OCI-M1 (cell line): ENCODE results near the gene IFNL3.
"Not testable (repeated sequence)": the region's sequence is repeated elsewhere in the genome, so short reads cannot be mapped to it uniquely, and the experiment has no call there.

Experiments
- DNase-seq: peaks from one replicate; lab custom pipeline; 2025; lab: John Stamatoyannopoulos, UW

Gene IFNL3

DNA sequence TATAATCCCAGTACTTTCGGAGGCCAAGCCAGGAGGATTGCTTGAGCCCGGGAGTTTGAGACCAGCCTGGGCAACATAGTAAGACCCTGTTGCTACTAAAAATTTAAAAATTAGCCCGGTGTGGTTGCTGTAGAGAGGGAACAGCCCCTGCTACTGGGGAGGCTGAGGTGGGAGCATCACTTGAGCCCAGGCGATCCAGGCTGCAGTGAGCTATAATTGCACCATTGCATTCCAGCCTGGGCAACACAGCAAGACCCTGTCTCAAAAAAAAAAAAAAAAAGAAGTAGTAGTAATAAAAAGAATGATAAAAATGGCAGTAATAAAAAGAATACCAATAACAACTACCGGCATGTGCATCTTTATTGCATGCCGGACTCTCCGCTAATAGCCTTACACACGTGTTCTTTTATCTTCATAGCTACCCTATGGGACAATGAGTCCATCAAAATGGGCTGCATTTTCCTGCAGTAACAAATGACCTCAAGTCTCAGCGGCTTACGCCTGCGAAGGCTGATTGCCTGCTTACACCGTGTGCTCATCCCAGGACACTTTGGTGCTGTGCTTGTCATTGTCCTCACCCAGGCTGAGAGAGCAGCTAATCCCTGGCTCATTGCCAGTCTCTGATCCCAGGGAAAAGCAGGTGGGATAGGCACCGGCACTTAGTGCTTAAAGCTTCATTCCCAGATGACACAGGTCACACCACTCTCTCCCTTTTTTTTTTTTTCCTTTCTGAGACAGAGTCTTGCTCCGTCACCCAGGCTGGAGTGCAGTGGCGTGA is 26.4 kb downstream of the IFNL3 start:
- DNase-seq: no peak

DNA sequence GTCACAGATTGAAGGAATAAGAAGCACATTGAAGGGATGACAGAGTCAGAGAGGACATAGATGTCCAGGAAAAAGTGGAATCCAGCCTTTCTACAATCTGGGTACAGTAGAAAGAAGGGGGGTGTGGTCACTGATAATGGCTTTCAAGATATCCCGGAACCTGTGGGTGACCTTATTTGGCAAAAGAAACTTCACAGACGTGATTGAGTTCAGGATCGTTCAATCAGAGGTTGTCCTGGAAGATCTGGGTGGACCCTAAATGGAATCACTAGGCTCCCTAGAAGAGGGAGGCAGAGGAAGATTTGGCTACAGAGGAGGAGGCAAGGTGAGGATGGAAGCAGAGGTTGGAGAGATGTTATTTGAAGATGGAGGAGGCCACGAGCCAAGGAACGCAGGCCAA is 27.7 kb downstream of the IFNL3 start:
- DNase-seq: no peak

DNA sequence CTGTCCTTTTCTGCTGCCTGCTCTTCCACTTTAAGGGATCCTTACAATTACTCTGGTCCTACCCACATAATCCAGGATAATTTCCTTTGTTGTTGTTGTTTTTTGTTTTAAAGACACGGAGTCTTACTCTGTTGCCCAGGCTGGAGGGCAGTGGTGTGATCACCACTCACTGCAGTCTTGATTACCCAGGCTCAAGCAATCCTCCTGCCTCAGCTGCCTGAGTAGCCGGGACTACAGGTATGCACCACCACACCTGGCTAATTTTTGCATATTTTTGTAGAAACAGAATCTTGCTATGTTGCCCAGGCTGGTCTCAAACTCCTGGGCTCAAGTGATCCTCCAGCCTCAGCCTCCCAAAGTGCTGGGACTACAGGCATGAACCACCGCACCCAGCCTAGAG is 29.5 kb downstream of the IFNL3 start:
- DNase-seq: not testable (repeated sequence)

DNA sequence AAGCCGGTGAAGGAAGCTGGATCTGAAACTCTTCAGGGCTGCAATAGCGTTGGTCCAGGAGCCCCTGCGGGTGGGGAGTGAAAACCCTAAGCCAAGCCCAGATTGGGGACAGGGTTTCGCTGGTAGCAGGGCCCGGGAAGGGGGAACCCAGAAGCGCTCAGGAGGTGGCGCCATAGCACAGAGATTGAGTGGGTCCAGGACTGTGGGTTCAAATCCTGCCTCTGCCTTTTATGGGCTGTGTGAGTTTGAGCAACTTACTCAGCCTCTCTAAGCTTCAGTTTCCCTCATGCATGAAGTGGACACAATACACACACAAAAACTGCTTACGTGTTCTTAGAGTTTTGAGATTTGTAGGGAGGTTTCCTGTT is 32.4 kb downstream of the IFNL3 start:
- peak; percentile 78 for DNase-seq

DNA sequence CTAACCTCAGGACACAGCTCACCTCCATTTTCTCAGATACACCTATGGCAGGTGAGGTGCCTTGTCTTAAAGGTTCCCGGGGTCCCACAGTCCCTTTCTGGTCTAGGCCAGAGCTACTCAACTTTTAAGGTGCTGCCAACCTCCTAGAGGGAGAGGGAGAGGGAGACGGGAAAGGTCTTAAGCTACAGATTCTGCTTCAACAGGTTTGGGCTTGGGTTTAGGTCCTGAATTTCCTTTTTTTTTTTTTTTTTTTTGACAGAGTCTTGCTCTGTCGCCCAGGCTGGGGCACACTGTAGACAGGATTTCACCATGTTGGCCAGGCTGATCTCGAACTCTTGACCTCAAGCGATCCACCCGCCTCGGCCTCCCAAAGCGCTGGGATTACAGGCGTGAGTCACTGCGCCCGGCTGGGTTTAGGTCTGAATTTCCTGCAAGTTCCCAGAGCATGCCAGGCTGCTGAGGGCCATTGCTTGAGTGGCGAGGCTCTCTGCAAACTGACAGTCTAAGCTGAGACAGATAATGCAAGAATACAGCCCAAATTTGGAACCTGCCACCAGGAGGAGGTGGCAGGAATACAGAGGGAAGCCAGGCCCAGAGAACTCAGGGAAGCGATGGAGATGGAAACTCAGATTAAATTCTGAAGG is 33.0 kb downstream of the IFNL3 start:
- DNase-seq: no peak

DNA sequence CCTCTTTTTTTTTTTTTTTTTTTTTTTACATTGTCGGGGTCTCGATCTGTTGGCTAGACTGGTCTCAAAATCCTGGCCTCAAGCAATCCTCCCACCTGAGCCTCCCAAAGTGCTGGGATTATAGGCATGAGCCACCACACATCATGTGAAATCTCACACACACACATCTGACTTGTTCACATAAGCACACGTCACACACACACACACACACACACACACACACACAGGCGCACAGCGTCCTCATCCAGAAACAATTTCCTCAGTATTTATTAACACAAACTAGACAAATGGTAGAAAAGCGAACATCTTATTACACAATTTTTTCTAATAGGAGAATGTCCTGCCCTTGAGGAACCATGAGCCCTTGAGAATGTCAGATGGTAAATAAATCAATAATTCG is 35.6 kb downstream of the IFNL3 start:
- DNase-seq: no peak

DNA sequence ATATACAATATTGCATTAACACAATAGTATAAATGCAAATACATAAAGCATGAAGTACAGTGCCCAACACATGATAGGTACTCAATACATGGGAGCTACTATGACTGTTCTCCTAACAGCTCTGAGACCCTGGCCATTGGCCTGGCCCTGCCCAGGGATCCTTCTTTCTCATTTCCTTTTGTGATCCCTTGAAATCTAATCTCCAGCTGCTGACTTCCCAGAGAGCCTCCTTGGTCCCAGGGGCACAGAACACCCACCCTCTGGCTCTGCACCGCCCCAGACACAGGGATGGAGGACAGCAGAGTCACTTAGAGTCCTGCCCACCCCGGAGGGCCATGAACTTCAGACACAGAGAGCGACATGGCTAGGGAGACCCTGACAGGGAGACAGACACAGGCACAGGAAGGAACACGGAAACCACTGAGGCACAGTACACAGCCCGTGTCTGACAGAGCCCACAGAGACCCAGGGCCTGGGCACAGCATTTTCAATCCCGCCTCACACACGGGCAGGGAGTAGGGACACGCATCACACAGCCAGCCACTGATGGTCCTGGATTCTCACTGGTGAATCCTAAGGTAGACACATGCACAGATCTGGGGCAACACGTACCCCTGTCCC is 36.5 kb downstream of the IFNL3 start:
- DNase-seq: no peak

DNA sequence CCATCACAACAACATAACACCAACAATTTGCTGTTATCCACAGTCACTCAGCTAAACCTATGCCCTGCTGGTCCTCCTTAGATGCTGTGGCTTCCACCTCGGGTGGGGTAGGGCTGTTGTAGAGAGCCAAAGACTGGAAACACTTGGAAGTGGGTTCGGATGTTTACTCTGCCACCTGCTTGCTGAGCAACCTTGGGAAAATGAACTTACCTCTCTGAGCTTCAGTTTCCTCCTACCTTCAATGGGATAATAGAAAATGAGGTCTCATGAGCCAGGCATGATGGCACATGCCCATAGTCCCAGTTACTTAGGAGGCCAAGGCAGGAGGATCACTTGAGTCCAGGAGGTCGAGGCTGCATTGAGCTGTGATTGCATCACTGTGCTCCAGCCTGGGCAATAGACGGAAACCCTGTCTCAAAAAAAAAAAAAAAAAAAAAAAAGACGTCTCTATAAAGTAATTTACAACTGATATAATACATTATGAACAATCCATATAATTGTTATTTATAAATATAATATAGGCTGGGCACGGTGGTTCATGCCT is 37.4 kb downstream of the IFNL3 start:
- DNase-seq: no peak

DNA sequence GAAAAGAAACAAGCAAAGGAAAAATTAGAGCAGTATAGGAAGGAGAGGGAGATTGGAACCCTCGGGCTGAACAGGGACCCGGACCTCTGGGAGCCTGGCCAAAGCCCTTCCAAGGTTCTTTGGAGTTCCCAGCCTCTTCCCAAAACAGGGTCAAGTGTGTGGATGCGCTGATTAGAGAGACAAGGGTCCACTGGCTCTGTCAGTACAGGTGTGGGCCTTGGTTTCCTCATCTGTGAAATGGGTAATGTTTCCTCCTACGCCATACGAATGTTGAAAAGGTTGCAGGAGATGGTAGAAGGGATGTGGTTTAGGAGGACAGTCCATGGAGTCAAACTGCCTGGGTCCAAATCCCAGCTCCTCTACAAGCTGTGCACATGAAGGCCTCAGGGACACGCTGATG is 38.7 kb downstream of the IFNL3 start:
- DNase-seq: no peak

DNA sequence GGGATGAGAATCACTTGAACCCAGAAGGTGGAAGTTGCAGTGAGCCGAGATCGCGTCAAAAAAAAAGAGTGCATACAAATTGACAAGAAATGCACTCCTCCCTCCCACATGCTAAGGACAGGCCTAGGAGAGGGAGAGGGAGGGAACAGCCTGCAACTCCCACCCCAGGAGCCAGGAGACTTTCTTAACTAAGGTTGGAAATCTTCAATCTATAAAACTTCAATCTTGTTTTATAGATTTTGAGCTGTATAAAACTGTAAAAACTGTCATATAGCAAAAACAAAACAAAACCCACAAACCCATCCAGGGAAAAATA is 39.4 kb downstream of the IFNL3 start:
- DNase-seq: peak; percentile 50

DNA sequence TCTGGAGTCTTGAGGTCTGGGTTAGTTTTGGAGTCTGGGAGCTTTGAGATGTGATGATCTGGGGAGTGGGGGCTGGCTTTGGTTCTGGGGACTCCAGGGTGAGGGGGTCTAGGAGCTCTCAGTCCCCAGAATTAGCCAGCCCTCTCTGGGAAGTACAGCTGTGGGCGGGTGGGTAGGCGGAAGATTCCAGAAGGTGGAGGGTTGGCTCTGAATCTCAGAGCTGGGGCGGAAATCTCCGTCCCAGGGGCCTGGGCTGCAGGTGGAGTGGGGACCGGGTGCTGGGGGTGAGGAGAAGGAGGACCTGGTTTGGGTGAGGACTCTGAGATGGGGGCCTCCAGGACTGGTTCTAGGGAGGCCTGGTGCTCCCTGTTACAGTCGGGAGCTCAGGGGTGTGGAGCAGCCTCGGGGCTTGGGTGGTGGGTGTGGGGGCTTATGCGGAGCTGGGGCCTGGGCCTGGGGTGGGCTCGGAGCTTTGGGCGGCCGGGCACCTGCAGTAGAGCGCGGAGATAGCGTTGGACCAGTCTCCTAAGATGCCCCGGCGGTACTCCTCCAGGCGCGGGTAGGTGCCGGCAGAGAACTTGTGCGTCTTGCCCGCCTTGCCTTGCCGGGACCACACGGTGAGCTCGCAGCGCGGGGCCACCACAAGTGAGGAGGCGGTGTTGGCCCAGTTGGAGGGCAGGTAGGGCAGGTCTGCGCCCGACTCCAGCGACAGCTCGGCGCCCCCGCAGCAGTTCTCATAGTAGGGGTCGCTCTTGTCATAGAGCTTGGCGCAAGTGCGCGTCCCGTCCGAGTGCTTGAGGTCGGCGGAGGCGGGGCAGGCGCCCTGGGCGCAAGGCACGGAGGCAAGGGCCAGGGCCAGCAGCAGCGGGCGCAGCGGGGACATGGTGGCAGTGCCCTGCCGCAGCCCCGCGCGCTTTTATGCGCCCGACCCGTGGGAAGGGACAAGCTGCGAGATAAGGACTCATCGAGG is 41.1 kb downstream of the IFNL3 start, which contains the start of gene SYCN:
Gene SYCN (minus strand): TSS at position 892 of the 970 bp plus-strand sequence. CDS start 9 bp downstream, at position 883.
- DNase-seq: no peak

DNA sequence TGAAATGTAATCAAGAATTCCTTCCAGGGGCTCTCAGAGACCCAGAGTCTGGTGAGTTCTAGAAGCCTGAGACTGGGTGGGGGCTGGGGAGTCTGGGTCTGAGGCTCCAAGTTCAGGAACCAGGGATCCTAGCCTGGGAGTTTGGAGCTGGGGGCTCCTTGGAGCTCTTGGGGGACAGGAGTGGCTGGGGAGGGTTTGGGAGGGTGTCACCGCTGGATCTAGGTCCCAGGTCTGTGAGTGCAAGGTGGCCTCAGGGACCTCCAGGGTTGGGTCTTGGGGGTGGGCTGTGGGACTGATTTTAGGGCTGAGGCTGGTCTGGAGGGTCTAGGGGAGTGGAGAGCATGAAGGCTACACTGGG is 41.8 kb downstream of the IFNL3 start:
- no peak for DNase-seq

DNA sequence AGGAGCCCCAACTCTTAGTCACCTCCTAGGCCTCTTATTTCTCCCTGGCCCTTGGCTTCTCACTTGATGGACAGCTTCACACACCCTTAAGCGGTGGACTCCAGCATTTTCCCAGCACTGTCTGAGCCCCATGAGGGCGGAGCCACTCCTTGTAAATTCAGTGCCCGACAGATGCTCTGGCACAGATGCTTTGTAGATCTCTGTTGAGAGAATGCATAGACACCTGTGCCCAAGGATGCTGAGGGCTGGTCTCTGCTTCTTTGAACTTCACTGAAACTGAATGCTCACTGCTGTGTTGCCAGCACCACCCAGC is 44.0 kb downstream of the IFNL3 start:
- DNase-seq: no peak

DNA sequence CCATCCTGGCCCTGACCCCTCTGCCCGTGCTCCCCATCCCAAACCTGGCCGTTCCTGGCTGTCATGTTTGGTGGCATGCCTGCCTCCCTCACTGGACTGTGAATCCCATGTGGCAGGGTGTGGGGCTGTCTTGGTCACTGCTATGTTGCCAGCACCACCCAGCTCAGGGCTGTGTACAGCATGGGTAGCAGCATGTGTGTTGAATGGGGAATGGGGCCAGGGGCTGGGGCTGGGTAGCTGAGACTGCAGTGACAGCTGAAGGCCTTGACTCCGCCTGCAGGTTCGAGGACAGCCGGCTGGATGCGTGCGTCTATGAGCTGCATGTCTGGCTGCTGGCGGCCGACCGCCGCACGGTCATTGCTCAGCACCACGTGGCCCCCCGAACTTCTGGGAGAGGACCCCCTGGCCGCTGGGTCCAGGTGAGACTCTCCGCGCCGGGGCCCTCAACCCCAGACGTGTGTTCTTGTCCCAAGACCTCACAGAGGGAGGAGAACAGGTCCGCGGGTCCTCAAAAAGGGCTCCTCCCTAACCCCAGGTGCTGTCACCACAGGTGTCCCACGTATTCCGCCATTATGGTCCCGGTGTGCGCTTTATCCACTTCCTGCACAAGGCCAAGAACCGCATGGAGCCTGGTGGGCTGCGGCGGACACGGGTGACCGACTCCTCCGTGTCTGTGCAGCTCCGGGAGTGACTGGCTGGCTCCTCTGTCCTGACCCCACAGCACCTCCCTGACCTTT is 44.6 kb downstream of the IFNL3 start:
- no peak for DNase-seq

DNA sequence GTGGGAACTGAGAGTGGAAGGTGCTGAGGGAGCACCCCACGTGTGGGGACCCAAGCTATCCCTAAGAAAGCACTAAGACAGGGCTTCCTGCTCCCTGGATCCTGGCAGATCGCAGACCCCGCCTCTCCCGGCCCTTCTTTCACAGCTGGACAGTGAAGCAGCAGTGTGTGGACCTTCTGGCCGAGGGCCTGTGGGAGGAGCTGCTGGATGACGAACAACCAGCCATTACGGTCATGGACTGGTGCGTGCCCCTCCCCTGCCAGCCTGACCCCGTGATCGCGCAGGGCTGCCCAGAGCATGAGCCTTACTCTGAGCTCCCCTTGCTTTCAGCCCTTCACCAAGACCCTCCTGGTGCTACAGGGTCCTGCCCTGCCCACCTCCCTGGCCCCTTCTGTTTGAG is 45.8 kb downstream of the IFNL3 start:
- DNase-seq: peak; percentile 51

DNA sequence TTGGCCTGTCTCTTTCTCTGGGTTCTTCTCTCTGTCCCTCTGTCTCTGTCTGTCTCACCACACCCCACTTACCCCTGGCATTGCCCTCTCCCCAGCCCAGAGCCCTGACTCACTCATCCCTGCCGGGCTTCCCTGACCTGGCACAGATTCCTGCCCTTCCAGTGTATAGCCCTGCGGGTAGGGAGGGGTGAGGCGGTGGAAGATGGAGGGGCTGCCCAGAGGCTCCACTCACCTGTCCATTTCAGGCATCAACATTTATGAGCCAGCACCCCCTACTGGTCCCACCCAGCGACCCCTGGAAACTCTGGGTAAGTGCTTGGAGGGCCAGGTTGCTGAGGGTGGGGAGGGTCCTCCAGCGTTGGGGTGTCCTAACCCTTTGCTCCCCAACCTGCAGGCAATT is 47.0 kb downstream of the IFNL3 start:
- no peak for DNase-seq

DNA sequence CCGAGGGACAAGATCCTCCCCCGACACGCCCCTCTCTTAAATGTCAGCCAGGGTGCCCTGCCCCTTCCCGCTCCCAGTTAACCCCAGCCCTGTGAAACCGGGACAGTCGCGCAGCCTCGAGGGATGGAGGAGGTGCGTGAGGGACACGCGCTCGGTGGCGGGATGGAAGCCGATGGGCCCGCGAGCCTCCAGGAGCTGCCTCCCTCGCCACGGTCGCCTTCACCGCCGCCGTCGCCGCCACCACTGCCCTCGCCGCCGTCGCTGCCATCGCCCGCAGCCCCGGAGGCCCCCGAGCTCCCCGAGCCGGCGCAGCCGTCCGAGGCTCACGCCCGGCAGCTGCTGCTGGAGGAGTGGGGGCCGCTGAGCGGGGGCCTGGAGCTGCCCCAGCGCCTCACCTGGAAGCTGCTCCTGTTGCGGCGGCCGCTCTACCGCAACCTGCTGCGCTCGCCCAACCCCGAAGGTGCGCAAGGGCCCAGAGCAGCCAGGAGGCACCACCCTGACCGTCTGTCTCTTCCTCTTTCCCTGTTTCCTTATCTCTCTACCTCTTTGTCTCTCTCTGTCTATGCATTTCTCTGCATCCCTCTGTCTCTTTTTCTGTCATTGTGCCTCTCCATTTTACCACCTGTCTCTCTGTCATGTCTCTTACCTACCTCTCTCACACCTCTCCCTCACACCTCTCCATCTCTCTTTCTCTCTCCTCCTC is 47.8 kb downstream of the IFNL3 start, which contains the start of gene NCCRP1:
Gene NCCRP1 (plus strand): TSS at position 105 of the 703 bp plus-strand sequence. CDS start 19 bp downstream, at position 124.
- DNase-seq: no peak

DNA sequence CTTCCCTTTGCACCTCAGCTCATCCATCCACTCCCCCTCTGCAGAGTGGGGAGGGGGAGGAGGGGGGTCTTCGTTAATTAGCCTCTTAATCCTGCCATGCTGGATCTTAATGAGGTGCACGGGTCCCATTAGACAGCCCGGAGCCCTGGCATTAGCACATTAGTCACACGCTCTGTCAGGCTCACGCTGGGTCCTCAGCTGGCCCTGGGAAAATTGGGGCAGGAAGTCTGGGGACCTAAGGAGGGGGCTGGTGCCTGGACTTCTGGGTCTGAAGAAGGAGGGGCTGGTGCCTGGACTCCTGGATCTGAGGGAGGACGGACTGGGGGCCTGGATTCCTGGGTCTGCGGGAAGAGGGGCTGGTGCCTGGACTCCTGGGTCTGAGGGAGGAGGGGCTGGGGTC is 48.5 kb downstream of the IFNL3 start:
- no peak for DNase-seq

DNA sequence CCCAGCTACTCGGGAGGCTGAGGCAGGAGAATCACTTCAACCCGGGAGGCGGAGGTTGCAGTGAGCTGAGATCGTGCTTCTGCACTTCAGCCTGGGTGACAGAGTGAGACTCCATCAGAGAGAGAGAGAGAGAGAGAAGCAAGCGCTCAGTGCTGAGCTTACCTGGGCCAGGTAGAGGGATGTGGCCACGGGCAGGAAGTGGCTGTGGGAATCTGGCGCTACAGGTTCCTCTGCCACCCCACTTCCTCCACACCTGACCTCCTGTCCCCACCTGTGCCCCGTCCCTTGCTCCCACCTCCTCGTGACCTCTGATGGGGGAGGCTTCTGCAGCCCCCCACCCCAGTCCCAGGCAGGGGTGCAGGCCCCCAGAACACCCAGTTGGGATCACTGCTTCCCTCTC is 49.1 kb downstream of the IFNL3 start:
- DNase-seq: no peak

DNA sequence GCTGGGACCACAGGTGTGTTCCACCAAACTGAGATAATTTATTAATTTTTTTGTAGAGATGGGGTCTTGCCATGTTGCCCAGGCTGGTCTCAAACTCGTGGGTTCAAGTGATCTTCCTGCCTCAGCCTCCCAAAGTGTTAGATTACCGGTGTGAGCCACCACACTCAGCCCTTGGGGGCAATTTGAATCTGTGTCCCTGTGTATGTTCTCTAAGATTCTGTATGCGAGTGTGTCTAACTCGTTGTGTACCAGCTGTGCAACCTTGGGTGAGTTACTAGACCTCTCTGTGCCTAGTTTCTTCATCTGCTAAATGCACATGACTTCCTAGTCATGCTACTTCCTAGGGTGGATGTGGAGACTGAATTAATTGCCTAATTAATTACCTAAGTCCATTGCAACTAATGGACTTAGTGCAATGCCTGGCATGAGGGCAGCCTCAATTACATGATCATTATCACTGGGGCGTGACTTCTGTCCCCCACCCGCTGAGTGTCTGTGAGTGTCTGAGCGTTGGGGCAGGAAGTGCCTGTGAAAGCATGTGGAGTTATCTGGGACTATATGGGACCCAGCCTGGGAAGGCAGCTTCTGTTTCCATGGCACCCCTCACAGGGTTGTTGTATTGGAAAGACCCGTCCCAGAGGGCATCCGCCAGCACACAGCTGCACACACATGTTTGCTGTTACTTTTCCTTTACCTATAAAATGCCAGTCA is 49.8 kb downstream of the IFNL3 start:
- no peak for DNase-seq
